Measurements from ENCODE around the gene USP32. TPM values are rescaled to one million over a fixed set of nuclear protein-coding genes. Genes with fewer than 3 reads are reported as not detected.

Gene USP32
- polyA plus RNA-seq, 1 experiment: 23.8 TPM

- ChIA-PET POLR2A (no interaction called here), CTCF (interaction anchor here (0.8 to 2.5 kb wide), 5 partner anchors 12 to 31 kb away, joined by 3 to 8 read pairs (median 3); no protein-coding TSS in a partner anchor)
- Histone ChIP-seq H3K27me3 (ENCODE audit: control insufficient read depth, insufficient read depth, low read length) (no peaks in the 10 kb centered on the region), H3K4me3 (ENCODE audit: low read depth, low read length) (no peak overlapping the region), H3K36me3 (ENCODE audit: control insufficient read depth, insufficient read depth, low read length) (no peaks in the 10 kb centered on the region)
- TF ChIP-seq CTCF (IDR thresholded peaks at IDR 0.05; ENCODE audit: insufficient read depth, low read depth, low read length): no peak
- DNase-seq (ENCODE audit: low read depth): no peak
Measured at GRCh38 chr17:60170835-60171752, 220.8 kb downstream of the USP32 start.

GRCh38 chr17:60169921-60170817 is 221.8 kb downstream of the USP32 start:
- Histone ChIP-seq H3K27me3 (ENCODE audit: control insufficient read depth, insufficient read depth, low read length) (no peaks in the 10 kb centered on the region), H3K36me3 (ENCODE audit: control insufficient read depth, insufficient read depth, low read length) (no peaks in the 10 kb centered on the region), H3K4me3 (ENCODE audit: low read depth, low read length) (no peak overlapping the region)
- TF ChIP-seq CTCF (IDR thresholded peaks at IDR 0.05; ENCODE audit: insufficient read depth, low read depth, low read length): no peak
- CTCF ChIA-PET: interaction anchor here (0.6 to 2.5 kb wide), 3 partner anchors 27 to 447 kb away, joined by 3 to 8 read pairs (median 3); no protein-coding TSS in a partner anchor
- POLR2A ChIA-PET: interaction anchor here (0.7 kb wide), 1 partner anchor 271 kb away, joined by 3 read pairs; no protein-coding TSS in a partner anchor
- no peak for DNase-seq (ENCODE audit: low read depth)

- no peak for TF ChIP-seq CTCF (IDR thresholded peaks at IDR 0.05; ENCODE audit: insufficient read depth, low read depth, low read length)
- POLR2A ChIA-PET: no interaction called here
- Histone ChIP-seq H3K27me3 (ENCODE audit: control insufficient read depth, insufficient read depth, low read length) (no peaks in the 10 kb centered on the region), H3K36me3 (ENCODE audit: control insufficient read depth, insufficient read depth, low read length) (no peaks in the 10 kb centered on the region), H3K4me3 (ENCODE audit: low read depth, low read length) (no peak overlapping the region)
- CTCF ChIA-PET: interaction anchor here (1.7 kb wide), 1 partner anchor 10 kb away, joined by 3 read pairs; no protein-coding TSS in a partner anchor
- DNase-seq (ENCODE audit: low read depth): no peak
Measured at GRCh38 chr17:60168654-60169053, 223.3 kb downstream of the USP32 start.

- Histone ChIP-seq H3K4me3 (ENCODE audit: low read depth, low read length) (no peak overlapping the region), H3K36me3 (ENCODE audit: control insufficient read depth, insufficient read depth, low read length) (no peaks in the 10 kb centered on the region), H3K27me3 (ENCODE audit: control insufficient read depth, insufficient read depth, low read length) (no peaks in the 10 kb centered on the region)
- DNase-seq (ENCODE audit: low read depth): no peak
- CTCF ChIA-PET: interaction anchor here (1.7 kb wide), 1 partner anchor 8 kb away, joined by 3 read pairs; no protein-coding TSS in a partner anchor
- TF ChIP-seq CTCF (IDR thresholded peaks at IDR 0.05; ENCODE audit: insufficient read depth, low read depth, low read length): no peak
- POLR2A ChIA-PET: no interaction called here
Measured at GRCh38 chr17:60167065-60167741, 224.7 kb downstream of the USP32 start.
